HG03432 (cell line): ENCODE measurements around the gene TSR3.

Source experiments
- ATAC-seq: cut with Tn5 transposase; IDR thresholded peaks from one replicate; pipeline ENCODE4 v1.9.1; 2021; ENCODE audit warnings: mild to moderate bottlenecking, moderate library complexity; ENCODE audit not compliant: unreplicated experiment

The TSR3 gene

GRCh38 chr16:1355591-1355990 is 3.9 kb upstream of the TSR3 start:
- no peak for ATAC-seq

- no peak for ATAC-seq
These were observed 3.3 kb upstream of the TSR3 start for GRCh38 chr16:1354815-1355540.

GRCh38 chr16:1351215-1351581 is 480 bp downstream of the TSR3 start:
- ATAC-seq = peak; percentile 17

GRCh38 chr16:1350691-1351090 is 987 bp downstream of the TSR3 start:
- no peak for ATAC-seq

GRCh38 chr16:1349951-1350350 is 1.7 kb downstream of the TSR3 start:
- ATAC-seq = no peak

- ATAC-seq = no peak
These were observed 2.3 kb downstream of the TSR3 start for GRCh38 chr16:1349351-1349750.

- ATAC-seq = no peak
These were observed 2.8 kb downstream of the TSR3 start for GRCh38 chr16:1348926-1349325.

GRCh38 chr16:1348441-1348840 is 3.2 kb downstream of the TSR3 start:
- no peak for ATAC-seq

GRCh38 chr16:1347962-1348361 is 3.7 kb downstream of the TSR3 start:
- no peak for ATAC-seq

- no peak for ATAC-seq
These were observed 4.3 kb downstream of the TSR3 start for GRCh38 chr16:1347286-1347855.

GRCh38 chr16:1346422-1347285 is 5.0 kb downstream of the TSR3 start:
- no peak for ATAC-seq

- ATAC-seq = no peak
These were observed 5.8 kb downstream of the TSR3 start for GRCh38 chr16:1345651-1346421.

GRCh38 chr16:1345087-1345486 is 6.6 kb downstream of the TSR3 start:
- no peak for ATAC-seq

- no peak for ATAC-seq
These were observed 7.2 kb downstream of the TSR3 start for GRCh38 chr16:1344499-1344898.

- ATAC-seq = no peak
These were observed 8.0 kb downstream of the TSR3 start for GRCh38 chr16:1343428-1344242.

- ATAC-seq = peak; percentile 81
These were observed 8.9 kb downstream of the TSR3 start for GRCh38 chr16:1342526-1343427.

- ATAC-seq = no peak
These were observed 9.9 kb downstream of the TSR3 start for GRCh38 chr16:1341495-1342420.
